Measurements from ENCODE around the gene FBRS.
"Not testable (repeated sequence)": the region's sequence is repeated elsewhere in the genome, so short reads cannot be mapped to it uniquely, and the experiment has no call there.

FBRS gene

GRCh38 chr16:30700491-30700890, 42.3 kb downstream of the FBRS start:
- DNase-seq: no peak

- DNase-seq: no peak
These were observed 42.7 kb downstream of the FBRS start for GRCh38 chr16:30700971-30701370.

GRCh38 chr16:30703071-30703470, 44.8 kb downstream of the FBRS start:
- not testable (repeated sequence) for DNase-seq

- DNase-seq: no peak
These were observed 45.7 kb downstream of the FBRS start for GRCh38 chr16:30703971-30704370.

- DNase-seq: no peak
These were observed 47.8 kb downstream of the FBRS start for GRCh38 chr16:30706046-30706445.

GRCh38 chr16:30710971-30711370, 52.7 kb downstream of the FBRS start:
- DNase-seq: no peak

GRCh38 chr16:30711712-30712111, 53.5 kb downstream of the FBRS start:
- no peak for DNase-seq

- DNase-seq: no peak
These were observed 57.7 kb downstream of the FBRS start for GRCh38 chr16:30715750-30716445.

GRCh38 chr16:30720086-30720485, 61.9 kb downstream of the FBRS start:
- no peak for DNase-seq

Data from AML-193 (cell line).